ENCODE measurements around the gene FOCAD. TPM values are rescaled to one million over a fixed set of nuclear protein-coding genes. Genes with fewer than 3 reads are reported as not detected.

The FOCAD gene
- total and polyA plus RNA-seq, 2 of the 8 experiments (the other 6 are each of a cell fraction or from before 2014, with no cell fraction given) = 22.0 to 38.4 TPM

- TF ChIP-seq, protein P1, sequence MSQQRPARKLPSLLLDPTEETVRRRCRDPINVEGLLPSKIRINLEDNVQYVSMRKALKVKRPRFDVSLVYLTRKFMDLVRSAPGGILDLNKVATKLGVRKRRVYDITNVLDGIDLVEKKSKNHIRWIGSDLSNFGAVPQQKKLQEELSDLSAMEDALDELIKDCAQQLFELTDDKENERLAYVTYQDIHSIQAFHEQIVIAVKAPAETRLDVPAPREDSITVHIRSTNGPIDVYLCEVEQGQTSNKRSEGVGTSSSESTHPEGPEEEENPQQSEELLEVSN (IDR thresholded peaks at IDR 0.05) = no peak
- no peak for TF ChIP-seq JUND (IDR thresholded peaks at IDR 0.05; ENCODE audit: low read length)
- no peak for TF ChIP-seq SAP30 (IDR thresholded peaks at IDR 0.05; ENCODE audit: insufficient read depth, insufficient replicate concordance, low read length)
- TF ChIP-seq YY1 (IDR thresholded peaks at IDR 0.05; ENCODE audit: low read depth, low read length) = no peak
These were observed 65.6 kb downstream of the FOCAD start (continued) for GRCh38 chr9:20749496-20750198.

All from H1 (cell line).